Measurements from ENCODE around the gene XPR1. TPM values are rescaled to one million over a fixed set of nuclear protein-coding genes. Genes with fewer than 3 reads are reported as not detected.

Gene XPR1
- total and polyA plus RNA-seq, 8 donors = 3.4 to 25.3 (median 13.7) TPM

DNA sequence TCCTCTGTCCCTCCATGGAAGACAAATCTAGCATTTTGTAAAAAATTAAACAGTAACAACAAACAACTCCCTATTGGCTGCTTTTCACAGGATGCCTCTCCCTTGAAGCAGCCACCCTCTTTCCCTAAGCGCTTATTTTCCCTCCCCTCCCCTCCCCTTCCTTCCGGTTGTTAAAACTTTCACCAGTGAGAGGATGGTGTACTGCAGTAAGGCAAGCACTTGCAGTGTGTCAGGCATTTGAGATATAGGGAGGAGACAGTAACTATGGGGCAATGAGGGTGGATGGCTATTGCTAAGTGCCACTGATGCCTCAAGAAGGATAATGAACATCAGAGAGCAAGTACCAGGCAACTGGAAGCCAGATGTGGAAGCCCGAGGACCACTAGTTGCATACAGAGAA lies 261.8 kb downstream of the XPR1 start:
- intact Hi-C loops (cut with DNase I) = no loop called here
- TF ChIP-seq, protein P1, sequence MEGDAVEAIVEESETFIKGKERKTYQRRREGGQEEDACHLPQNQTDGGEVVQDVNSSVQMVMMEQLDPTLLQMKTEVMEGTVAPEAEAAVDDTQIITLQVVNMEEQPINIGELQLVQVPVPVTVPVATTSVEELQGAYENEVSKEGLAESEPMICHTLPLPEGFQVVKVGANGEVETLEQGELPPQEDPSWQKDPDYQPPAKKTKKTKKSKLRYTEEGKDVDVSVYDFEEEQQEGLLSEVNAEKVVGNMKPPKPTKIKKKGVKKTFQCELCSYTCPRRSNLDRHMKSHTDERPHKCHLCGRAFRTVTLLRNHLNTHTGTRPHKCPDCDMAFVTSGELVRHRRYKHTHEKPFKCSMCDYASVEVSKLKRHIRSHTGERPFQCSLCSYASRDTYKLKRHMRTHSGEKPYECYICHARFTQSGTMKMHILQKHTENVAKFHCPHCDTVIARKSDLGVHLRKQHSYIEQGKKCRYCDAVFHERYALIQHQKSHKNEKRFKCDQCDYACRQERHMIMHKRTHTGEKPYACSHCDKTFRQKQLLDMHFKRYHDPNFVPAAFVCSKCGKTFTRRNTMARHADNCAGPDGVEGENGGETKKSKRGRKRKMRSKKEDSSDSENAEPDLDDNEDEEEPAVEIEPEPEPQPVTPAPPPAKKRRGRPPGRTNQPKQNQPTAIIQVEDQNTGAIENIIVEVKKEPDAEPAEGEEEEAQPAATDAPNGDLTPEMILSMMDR (IDR thresholded peaks at IDR 0.05) = no peak
- WGBS, 2 donors = 89 to 90% methylated on average over 3 of the region's 3 CpGs

DNA sequence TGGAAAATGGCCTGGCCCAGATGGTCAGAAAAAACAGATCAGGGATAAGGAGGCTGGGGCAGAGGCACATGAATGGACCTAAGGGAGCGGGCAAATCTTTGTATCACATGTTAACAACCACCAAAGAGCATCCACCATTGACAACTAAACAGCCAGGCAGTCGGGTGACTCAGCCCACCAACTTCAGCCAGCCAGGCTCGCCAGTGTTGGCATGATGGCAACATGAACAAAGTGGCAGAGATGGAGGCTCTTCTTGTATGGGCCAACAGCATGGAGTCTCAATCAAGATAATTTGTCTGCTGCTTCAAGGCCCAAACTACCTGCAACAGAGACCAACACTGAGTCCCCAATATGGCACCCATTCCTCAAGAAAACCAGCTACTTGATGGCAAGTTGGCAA lies 264.3 kb downstream of the XPR1 start:
- no peak overlapping the region for H3K27ac ChIP-seq
- ATAC-seq (no peak), DNase-seq (no peak), FAIRE-seq (no peak)
- H3K9me3 ChIP-seq = no peaks in the 10 kb centered on the region
- intact Hi-C loops (cut with DNase I) = no loop called here
- TF ChIP-seq, protein P1 (IDR thresholded peaks at IDR 0.05) = no peak
- H3K4me3 ChIP-seq = no peak overlapping the region
- WGBS, 2 donors = 92 to 98% methylated on average over 3 of the region's 3 CpGs
- H3K36me3 ChIP-seq = no peaks in the 10 kb centered on the region
- no peaks in the 10 kb centered on the region for H3K27me3 ChIP-seq
- peaks cover 0 to 5% (median 0%) of the 10 kb centered on the region in 3 donors for H3K4me1 ChIP-seq

More for the DNA sequence above, 261.8 kb downstream of the XPR1 start:
- Histone ChIP-seq H3K27ac (no peak overlapping the region), H3K27me3 (no peaks in the 10 kb centered on the region), H3K4me3 (no peak overlapping the region), H3K9me3 (no peaks in the 10 kb centered on the region), H3K4me1 (peaks cover 0 to 5% (median 0%) of the 10 kb centered on the region in 3 donors), H3K36me3 (no peaks in the 10 kb centered on the region)
- FAIRE-seq (no peak), DNase-seq (no peak), ATAC-seq (no peak)

DNA sequence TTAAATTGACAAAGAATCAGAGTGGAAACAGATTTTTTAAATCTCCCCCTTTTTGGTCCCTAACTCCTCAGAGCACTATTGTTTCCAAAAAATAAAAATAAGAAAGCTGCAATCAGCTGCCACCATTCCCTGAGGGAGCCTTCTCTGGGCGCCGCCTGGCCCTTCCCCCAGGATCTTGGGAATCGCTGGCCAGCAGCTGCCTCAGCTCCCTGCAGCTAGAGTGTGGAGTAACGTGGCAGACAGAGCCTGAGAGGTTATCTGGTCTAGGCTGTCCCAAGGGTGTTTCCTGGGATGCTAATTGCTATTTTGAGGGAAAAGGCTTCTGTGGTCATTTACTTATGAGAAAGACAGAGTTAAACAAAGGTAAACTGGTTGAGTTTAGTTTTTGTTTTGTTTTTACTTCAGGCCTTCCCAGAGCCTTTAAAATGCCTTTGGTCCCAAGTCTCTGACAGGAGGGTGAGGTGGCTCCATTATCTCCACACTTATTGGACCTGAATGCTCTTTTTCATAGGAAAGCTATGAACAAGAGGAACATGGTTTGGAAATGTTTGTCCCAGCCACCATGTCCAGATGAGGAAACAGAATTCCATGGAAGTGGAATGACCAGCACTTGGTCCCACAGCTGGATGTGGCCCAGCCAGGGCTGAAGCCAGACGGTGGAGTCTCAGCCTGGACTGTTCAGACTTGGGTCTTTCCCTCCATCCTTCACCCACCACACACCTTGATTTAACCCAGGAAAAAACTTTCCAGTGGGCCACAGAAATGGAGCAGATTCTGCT lies 266.8 kb downstream of the XPR1 start:
- no peak for FAIRE-seq
- Histone ChIP-seq H3K9me3 (no peaks in the 10 kb centered on the region), H3K4me3 (no peak overlapping the region), H3K27ac (no peak overlapping the region), H3K27me3 (no peaks in the 10 kb centered on the region), H3K36me3 (no peaks in the 10 kb centered on the region), H3K4me1 (peaks cover 0 to 5% (median 0%) of the 10 kb centered on the region in 3 donors)
- 37 to 46% methylated on average over 5 of the region's 5 CpGs for WGBS, 2 donors
- intact Hi-C loops (cut with DNase I) = no loop called here
- peak in 1 of 6 donors; percentile 46 for DNase-seq
- TF ChIP-seq, protein P1 (IDR thresholded peaks at IDR 0.05) = no peak
- peak; percentile 60 to 77 (median 74) for ATAC-seq

DNA sequence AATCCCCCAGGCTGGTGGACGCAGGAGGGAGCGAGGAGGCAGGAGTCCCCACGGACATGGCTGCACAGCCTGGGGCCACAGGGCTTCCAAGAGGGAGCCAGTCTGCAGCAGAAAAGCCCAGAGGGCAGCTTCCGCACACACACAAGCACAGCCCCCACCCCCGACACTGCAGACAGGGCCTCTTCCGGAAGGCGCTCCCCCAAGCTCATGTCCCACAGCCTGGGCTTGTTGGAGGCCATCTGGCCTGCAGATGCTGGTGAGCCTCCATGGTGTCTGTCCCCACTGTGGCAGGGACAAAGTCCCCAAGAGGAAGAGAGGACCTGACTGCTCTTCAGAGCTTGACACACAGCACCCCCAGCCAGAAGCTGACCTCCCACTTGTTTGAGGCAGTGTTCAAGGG lies 267.4 kb downstream of the XPR1 start:
- Histone ChIP-seq H3K27ac (no peak overlapping the region), H3K4me3 (no peak overlapping the region), H3K36me3 (no peaks in the 10 kb centered on the region), H3K4me1 (peaks cover 0 to 5% (median 0%) of the 10 kb centered on the region in 3 donors), H3K9me3 (no peaks in the 10 kb centered on the region), H3K27me3 (no peaks in the 10 kb centered on the region)
- TF ChIP-seq, protein P1 (IDR thresholded peaks at IDR 0.05) = no peak
- FAIRE-seq (no peak), ATAC-seq (no peak), DNase-seq (no peak)
- intact Hi-C loops (cut with DNase I) = no loop called here
- 92 to 93% methylated on average over 7 of the region's 7 CpGs for WGBS, 2 donors

Measured in pancreas (tissue), 10 donors.